ENCODE measurements around the gene TGFB2.

Gene TGFB2

GRCh38 chr1:218388591-218388990, 43.5 kb downstream of the TGFB2 start:
- DNase-seq (ENCODE audit: low spot score), result no peak

GRCh38 chr1:218390618-218391017, 45.5 kb downstream of the TGFB2 start:
- no peak for DNase-seq (ENCODE audit: low spot score)

GRCh38 chr1:218392780-218393179, 47.6 kb downstream of the TGFB2 start:
- DNase-seq (ENCODE audit: low spot score), result no peak

GRCh38 chr1:218394416-218394815, 49.3 kb downstream of the TGFB2 start:
- no peak for DNase-seq (ENCODE audit: low spot score)

GRCh38 chr1:218394989-218395388, 49.9 kb downstream of the TGFB2 start:
- no peak for DNase-seq (ENCODE audit: low spot score)

- DNase-seq (ENCODE audit: low spot score), result no peak
Observed at GRCh38 chr1:218395916-218396315, 50.8 kb downstream of the TGFB2 start.

- DNase-seq (ENCODE audit: low spot score), result no peak
Observed at GRCh38 chr1:218397752-218398339, 52.7 kb downstream of the TGFB2 start.

GRCh38 chr1:218400624-218401023, 55.5 kb downstream of the TGFB2 start:
- DNase-seq (ENCODE audit: low spot score), result no peak

- DNase-seq (ENCODE audit: low spot score), result no peak
Observed at GRCh38 chr1:218401441-218401997, 56.4 kb downstream of the TGFB2 start.

- no peak for DNase-seq (ENCODE audit: low spot score)
Observed at GRCh38 chr1:218401998-218402785, 57.1 kb downstream of the TGFB2 start.

GRCh38 chr1:218402786-218403120, 57.6 kb downstream of the TGFB2 start:
- no peak for DNase-seq (ENCODE audit: low spot score)

- DNase-seq (ENCODE audit: low spot score), result no peak
Observed at GRCh38 chr1:218403300-218403699, 58.2 kb downstream of the TGFB2 start.

GRCh38 chr1:218407630-218408029, 62.5 kb downstream of the TGFB2 start:
- DNase-seq (ENCODE audit: low spot score), result no peak

- no peak for DNase-seq (ENCODE audit: low spot score)
Observed at GRCh38 chr1:218408135-218408534, 63.0 kb downstream of the TGFB2 start.

- no peak for DNase-seq (ENCODE audit: low spot score)
Observed at GRCh38 chr1:218408942-218409341, 63.8 kb downstream of the TGFB2 start.

- DNase-seq (ENCODE audit: low spot score), result no peak
Observed at GRCh38 chr1:218409946-218410510, 64.9 kb downstream of the TGFB2 start.

- no peak for DNase-seq (ENCODE audit: low spot score)
Observed at GRCh38 chr1:218411101-218411500, 66.0 kb downstream of the TGFB2 start.

GRCh38 chr1:218412171-218412570, 67.0 kb downstream of the TGFB2 start:
- DNase-seq (ENCODE audit: low spot score), result no peak

GRCh38 chr1:218413179-218413578, 68.0 kb downstream of the TGFB2 start:
- no peak for DNase-seq (ENCODE audit: low spot score)

GRCh38 chr1:218414060-218414728, 69.1 kb downstream of the TGFB2 start:
- DNase-seq (ENCODE audit: low spot score), result no peak

GRCh38 chr1:218415726-218416125, 70.6 kb downstream of the TGFB2 start:
- no peak for DNase-seq (ENCODE audit: low spot score)

- DNase-seq (ENCODE audit: low spot score), result no peak
Observed at GRCh38 chr1:218421531-218421930, 76.4 kb downstream of the TGFB2 start.

- DNase-seq (ENCODE audit: low spot score), result no peak
Observed at GRCh38 chr1:218424502-218424901, 79.4 kb downstream of the TGFB2 start.

All from hematopoietic multipotent progenitor cell treated with erythropoietin and hydrocortisone succinate and interleukin-3 and kit ligand, for 15 days (in vitro differentiated cells).